ENCODE measurements around the gene GPAM. TPM values are rescaled to one million over a fixed set of nuclear protein-coding genes. Genes with fewer than 3 reads are reported as not detected.

The GPAM gene
- total RNA-seq, 2 experiments from 2014 or later: 7.4 to 8.6 TPM

GRCh38 chr10:112215342-112215774 is 31.8 kb upstream of the GPAM start:
- CTCF ChIA-PET: interaction anchor here (1.3 kb wide), 1 partner anchor 78 kb away, joined by 3 read pairs; no protein-coding TSS in a partner anchor
- TF ChIP-seq CTCF (IDR thresholded peaks at IDR 0.05): no peak
- Mint-ChIP-seq H3K27me3 (peaks cover 10% of the 10 kb centered on the region), H3K4me1 (ENCODE audit: low read depth) (no peaks in the 10 kb centered on the region), H3K27ac (no peak overlapping the region), H3K36me3 (ENCODE audit: low read depth) (no peaks in the 10 kb centered on the region), H3K4me3 (no peak overlapping the region), H3K9me3 (no peaks in the 10 kb centered on the region)
- intact Hi-C loops (cut with micrococcal nuclease): no loop called here
- ATAC-seq (no peak), DNase-seq (no peak)
- POLR2A ChIA-PET: no interaction called here

GRCh38 chr10:112214298-112214926 is 30.8 kb upstream of the GPAM start:
- POLR2A ChIA-PET: no interaction called here

GRCh38 chr10:112213836-112214235 is 30.3 kb upstream of the GPAM start:
- ATAC-seq: no peak
- CTCF ChIA-PET: no interaction called here

More at GRCh38 chr10:112214298-112214926, 30.8 kb upstream of the GPAM start:
- ATAC-seq: no peak
- no peak overlapping the region for H3K4me3 Mint-ChIP-seq
- H3K9me3 Mint-ChIP-seq: no peaks in the 10 kb centered on the region
- intact Hi-C loops (cut with micrococcal nuclease): no loop called here
- TF ChIP-seq CTCF (IDR thresholded peaks at IDR 0.05): no peak
- CTCF ChIA-PET: interaction anchor here (1.3 kb wide), 1 partner anchor 77 kb away, joined by 3 read pairs; no protein-coding TSS in a partner anchor
- H3K27ac Mint-ChIP-seq: no peak overlapping the region
- no peaks in the 10 kb centered on the region for H3K36me3 Mint-ChIP-seq (ENCODE audit: low read depth)
- H3K4me1 Mint-ChIP-seq (ENCODE audit: low read depth): no peaks in the 10 kb centered on the region
- H3K27me3 Mint-ChIP-seq: peaks cover 10% of the 10 kb centered on the region
- DNase-seq: no peak

GRCh38 chr10:112213098-112213823 is 29.7 kb upstream of the GPAM start:
- no peak for ATAC-seq
- no peaks in the 10 kb centered on the region for H3K4me1 Mint-ChIP-seq (ENCODE audit: low read depth)
- H3K27ac Mint-ChIP-seq: no peak overlapping the region

More at GRCh38 chr10:112213836-112214235, 30.3 kb upstream of the GPAM start:
- POLR2A ChIA-PET: no interaction called here
- intact Hi-C loops (cut with micrococcal nuclease): no loop called here
- TF ChIP-seq CTCF (IDR thresholded peaks at IDR 0.05): no peak
- DNase-seq: no peak
- no peak overlapping the region for H3K4me3 Mint-ChIP-seq
- H3K4me1 Mint-ChIP-seq (ENCODE audit: low read depth): no peaks in the 10 kb centered on the region
- H3K9me3 Mint-ChIP-seq: no peaks in the 10 kb centered on the region
- H3K36me3 Mint-ChIP-seq (ENCODE audit: low read depth): no peaks in the 10 kb centered on the region
- H3K27ac Mint-ChIP-seq: no peak overlapping the region
- H3K27me3 Mint-ChIP-seq: peaks cover 10% of the 10 kb centered on the region

More at GRCh38 chr10:112213098-112213823, 29.7 kb upstream of the GPAM start:
- no peak for DNase-seq
- Mint-ChIP-seq H3K4me3 (no peak overlapping the region), H3K36me3 (ENCODE audit: low read depth) (no peaks in the 10 kb centered on the region), H3K9me3 (no peaks in the 10 kb centered on the region), H3K27me3 (peaks cover 10% of the 10 kb centered on the region)
- no peak for TF ChIP-seq CTCF (IDR thresholded peaks at IDR 0.05)
- intact Hi-C loops (cut with micrococcal nuclease): no loop called here
- CTCF ChIA-PET: interaction anchor here (1.3 kb wide), 1 partner anchor 103 kb away, joined by 3 read pairs; no protein-coding TSS in a partner anchor
- POLR2A ChIA-PET: no interaction called here
